ENCODE results near the gene IL11RA. TPM values are rescaled to one million over a fixed set of nuclear protein-coding genes. Genes with fewer than 3 reads are reported as not detected.

The IL11RA gene
- total and polyA plus RNA-seq, 2 of the 8 experiments (the other 6 are each of a cell fraction or from before 2014, with no cell fraction given): 5.5 to 9.1 TPM

DNA sequence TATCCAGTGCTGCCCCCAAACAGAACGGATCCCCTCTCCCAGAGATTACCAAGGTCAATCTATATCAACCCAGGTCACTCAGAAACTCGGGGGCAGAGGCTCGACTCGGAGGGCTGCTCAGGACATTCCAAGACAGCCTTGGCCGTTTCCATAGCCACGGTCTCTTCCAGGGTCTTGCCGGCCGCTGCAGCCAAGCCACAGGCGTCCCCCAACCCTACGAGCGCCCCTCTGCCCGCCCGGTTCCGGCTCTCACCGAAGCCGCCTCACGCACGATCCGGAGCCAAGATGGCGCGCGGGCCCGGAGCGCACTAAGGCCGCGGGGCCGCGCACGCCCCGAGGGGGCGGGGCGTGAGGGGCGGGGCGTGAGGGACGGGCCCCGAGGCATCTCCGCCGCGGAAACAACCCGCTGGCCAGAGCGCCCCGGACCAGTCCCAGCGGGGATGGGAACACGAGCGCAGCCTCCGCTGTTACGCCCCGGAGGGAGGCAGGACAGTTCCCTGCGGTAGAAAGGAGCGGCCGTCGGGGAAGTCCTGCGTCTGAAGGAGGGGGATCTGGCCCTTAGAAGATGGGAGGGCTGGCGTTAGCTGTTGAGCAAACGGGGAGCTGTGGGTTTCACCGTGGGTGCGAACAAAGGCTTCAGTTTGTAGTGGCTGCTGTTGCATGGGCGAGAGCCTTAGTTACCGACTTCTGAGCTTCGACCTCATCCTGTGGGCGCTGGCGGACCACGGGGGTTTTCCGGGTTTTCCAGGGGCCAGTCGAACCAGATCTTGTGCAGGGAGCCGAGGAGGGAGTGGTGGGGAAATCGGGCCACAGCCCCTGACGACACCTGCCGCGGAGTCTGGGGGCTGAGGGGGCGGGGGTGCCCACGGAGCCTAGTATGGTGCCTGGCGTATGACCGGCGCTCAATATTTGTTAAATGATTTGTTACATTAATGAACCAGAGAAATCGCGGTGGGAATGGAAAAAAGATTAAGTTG, 39.9 kb upstream of the IL11RA start, which contains the start of gene RPP25L (continued):
- TF ChIP-seq NANOG (IDR thresholded peaks at IDR 0.05; ENCODE audit: insufficient read depth, low read depth, low read length, poor library complexity, severe bottlenecking) (no peak), HDAC2 (IDR thresholded peaks at IDR 0.05; ENCODE audit: borderline replicate concordance in 1 of 2, low read depth in 2 of 2, low read length in 2 of 2) (peak in 1 of 2 experiments; percentile 40; a peak in 1 of 4 replicates), POLR2AphosphoS5 (IDR thresholded peaks at IDR 0.05; ENCODE audit: low read depth, low read length) (peak; percentile 74), RXRA (IDR thresholded peaks at IDR 0.05; ENCODE audit: insufficient read depth, low read depth, low read length) (no peak), SP2 (IDR thresholded peaks at IDR 0.05; ENCODE audit: low read length) (no peak), SAP30 (IDR thresholded peaks at IDR 0.05; ENCODE audit: insufficient read depth, insufficient replicate concordance, low read length) (no peak), SUZ12 (IDR thresholded peaks at IDR 0.05; ENCODE audit: low read length) (no peak), KDM1A (IDR thresholded peaks at IDR 0.05; ENCODE audit: borderline replicate concordance, low read length) (no peak; the same call in 1 of the 2 replicates), GTF2F1 (IDR thresholded peaks at IDR 0.05; ENCODE audit: borderline replicate concordance, low read depth, low read length) (no peak), HDAC6 (IDR thresholded peaks at IDR 0.05; ENCODE audit: low read depth, low read length) (no peak), POU5F1 (IDR thresholded peaks at IDR 0.05; ENCODE audit: low read depth, low read length) (no peak), SRF (IDR thresholded peaks at IDR 0.05; ENCODE audit: low read depth, low read length) (no peak), CBX5 (IDR thresholded peaks at IDR 0.05; ENCODE audit: low read depth, low read length) (no peak), RFX5 (IDR thresholded peaks at IDR 0.05; ENCODE audit: borderline replicate concordance, low read depth, low read length) (no peak), SP1 (IDR thresholded peaks at IDR 0.05; ENCODE audit: low read depth, low read length) (no peak), SP4 (IDR thresholded peaks at IDR 0.05; ENCODE audit: low read length) (0 out of 2 replicates have a peak, but pooled peaks have one; percentile 16), FOSL1 (IDR thresholded peaks at IDR 0.05; ENCODE audit: insufficient read depth, low read depth, low read length) (no peak)
- TF ChIP-seq, protein P1, sequence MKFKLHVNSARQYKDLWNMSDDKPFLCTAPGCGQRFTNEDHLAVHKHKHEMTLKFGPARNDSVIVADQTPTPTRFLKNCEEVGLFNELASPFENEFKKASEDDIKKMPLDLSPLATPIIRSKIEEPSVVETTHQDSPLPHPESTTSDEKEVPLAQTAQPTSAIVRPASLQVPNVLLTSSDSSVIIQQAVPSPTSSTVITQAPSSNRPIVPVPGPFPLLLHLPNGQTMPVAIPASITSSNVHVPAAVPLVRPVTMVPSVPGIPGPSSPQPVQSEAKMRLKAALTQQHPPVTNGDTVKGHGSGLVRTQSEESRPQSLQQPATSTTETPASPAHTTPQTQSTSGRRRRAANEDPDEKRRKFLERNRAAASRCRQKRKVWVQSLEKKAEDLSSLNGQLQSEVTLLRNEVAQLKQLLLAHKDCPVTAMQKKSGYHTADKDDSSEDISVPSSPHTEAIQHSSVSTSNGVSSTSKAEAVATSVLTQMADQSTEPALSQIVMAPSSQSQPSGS (IDR thresholded peaks at IDR 0.05; ENCODE audit: low read length): no peak
- TF ChIP-seq, protein P2, sequence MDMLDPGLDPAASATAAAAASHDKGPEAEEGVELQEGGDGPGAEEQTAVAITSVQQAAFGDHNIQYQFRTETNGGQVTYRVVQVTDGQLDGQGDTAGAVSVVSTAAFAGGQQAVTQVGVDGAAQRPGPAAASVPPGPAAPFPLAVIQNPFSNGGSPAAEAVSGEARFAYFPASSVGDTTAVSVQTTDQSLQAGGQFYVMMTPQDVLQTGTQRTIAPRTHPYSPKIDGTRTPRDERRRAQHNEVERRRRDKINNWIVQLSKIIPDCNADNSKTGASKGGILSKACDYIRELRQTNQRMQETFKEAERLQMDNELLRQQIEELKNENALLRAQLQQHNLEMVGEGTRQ (IDR thresholded peaks at IDR 0.05; ENCODE audit: low read length): no peak

All from H1 (cell line).